AML-193 (cell line): ENCODE measurements around the gene ANP32B.
A peak's percentile ranks its signal among the peaks of the same experiment; 100 is the strongest.
"Not testable (repeated sequence)": the region's sequence is repeated elsewhere in the genome, so short reads cannot be mapped to it uniquely, and the experiment has no call there.

ENCODE experiments used
- DNase-seq, 2 experiments: peaks; one replicate each; lab custom pipeline; 2025; lab: John Stamatoyannopoulos, UW

ANP32B gene

DNA sequence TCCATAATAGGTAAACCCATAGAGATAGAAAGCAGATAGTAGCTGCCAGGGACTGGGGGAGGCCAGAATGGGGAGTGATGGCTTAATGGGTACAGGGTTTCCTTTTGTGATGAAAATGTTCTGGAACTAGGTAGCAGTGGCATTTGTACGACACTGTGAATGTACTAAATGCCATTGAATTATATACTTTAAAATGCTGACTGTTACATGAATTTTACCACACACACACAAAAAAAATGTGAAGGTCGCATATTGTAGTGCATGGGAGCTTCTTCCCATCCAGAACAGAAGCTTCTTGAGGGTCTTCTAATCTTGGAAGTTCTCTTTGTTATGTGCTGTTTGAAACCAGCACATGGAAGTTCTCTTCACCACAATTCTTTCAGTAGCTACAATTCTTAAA, 19.9 kb upstream of the ANP32B start:
- DNase-seq = no peak

DNA sequence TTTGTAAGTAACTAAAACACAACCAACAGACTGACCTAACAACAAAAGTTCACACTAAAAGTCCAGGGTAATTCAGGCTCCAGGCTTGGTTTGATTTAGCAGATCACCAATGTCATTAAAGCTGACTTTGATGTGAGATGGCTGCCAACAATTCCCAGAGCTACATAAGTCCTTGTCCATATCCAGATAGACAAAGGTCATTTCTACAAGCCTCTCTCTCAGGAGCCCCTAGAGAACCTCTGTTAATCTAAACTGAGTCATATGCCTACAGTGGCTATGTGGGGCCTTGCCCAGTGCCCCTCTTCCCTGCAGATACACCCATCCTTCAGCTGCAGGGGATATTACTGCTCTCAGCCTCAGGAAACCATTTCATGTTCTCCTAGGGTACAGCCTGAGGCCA, 18.2 kb upstream of the ANP32B start:
- DNase-seq = no peak

DNA sequence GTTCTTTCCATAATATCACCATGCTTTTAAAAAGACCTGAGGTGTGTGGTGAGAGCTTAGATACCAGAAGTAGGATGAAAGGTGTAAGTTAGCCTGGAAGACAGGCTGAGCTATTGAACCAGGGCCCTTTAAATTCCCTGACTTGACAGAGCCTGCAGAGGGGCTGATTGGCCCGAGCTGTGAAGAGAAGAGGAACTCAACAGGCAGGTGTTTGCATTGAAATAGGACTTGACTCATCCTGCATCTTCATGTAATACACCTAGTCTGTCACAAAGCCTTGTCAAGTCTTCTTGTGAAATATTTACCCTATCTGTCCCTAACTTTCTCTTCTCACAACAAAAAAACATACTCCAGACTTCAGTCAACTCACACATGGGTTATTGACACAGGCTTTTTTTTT, 16.6 kb upstream of the ANP32B start:
- no peak for DNase-seq

DNA sequence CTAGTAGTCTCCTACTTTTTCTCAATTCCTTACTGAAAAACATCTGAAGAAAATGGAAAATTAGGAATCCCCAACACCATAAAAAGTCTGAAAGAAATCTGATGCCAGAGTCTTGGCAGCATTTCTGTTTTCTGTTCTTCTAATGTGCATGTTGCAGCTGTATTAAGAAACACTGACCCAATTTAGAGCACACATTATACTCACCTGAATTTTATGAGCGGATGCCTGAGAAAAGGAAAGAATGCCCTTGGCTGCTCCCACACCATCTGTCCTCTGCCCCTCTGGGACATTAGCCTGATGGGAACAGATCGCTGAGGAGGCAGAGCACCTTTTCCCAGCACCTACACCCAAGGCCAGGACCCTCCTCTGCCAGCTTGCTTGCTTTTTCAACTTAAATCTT, 14.1 kb upstream of the ANP32B start:
- no peak for DNase-seq

DNA sequence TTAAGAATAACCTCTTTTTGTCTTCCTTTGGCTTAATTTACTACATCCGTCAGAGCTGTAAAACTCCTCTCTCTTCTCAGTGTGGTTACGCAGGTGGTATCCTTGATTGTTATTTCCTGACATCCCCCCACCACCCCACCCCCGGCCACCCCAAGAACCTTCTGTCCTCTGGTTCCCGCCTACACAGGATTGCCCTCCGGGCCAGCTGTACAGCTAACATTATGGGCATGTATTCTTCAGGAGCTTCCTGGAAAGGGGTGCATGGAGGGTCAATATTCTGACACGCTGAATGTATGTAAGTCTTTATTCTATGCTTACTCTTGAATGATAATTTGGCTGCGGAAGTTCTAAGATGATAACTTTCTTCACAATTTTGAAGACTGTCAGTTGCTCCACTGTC, 13.0 kb upstream of the ANP32B start:
- DNase-seq = no peak

DNA sequence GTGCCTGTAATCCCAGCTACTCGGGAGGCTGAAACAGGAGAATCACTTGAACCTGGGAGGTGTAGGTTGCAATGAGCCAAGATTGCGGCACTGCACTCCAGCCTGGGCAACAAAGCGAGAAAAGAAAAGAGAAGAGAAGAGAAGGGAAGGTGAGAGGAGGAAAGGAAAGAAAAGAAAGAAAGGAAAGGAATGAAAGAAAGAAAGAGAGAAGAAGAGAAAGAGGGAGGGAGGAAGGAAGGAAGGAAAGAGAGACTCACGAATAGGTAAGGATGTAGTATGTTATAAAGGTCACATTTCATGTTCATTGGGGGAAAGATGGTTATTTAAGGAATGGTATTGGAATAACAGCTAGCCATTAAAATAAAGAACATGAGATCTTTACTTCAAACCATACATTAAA, 10.4 kb upstream of the ANP32B start:
- DNase-seq = no peak

DNA sequence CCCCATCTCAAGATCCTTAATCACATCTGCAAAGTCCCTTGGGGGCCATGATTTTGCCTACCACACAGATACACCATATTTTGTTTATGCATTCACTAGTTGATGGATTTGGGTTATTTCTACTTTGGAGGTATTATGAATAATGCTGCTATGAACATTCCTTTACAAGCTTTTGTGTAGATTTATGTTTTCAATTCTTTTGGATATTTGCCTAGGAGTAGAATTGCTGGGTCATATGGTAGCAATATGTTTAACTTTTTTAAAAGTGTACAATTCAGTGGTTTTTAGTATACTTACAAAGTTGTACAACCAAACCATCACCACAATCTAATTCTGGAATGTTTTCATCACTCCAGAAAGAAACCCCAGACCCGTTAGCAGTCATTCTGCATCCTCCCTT, 7.8 kb upstream of the ANP32B start:
- DNase-seq = no peak

DNA sequence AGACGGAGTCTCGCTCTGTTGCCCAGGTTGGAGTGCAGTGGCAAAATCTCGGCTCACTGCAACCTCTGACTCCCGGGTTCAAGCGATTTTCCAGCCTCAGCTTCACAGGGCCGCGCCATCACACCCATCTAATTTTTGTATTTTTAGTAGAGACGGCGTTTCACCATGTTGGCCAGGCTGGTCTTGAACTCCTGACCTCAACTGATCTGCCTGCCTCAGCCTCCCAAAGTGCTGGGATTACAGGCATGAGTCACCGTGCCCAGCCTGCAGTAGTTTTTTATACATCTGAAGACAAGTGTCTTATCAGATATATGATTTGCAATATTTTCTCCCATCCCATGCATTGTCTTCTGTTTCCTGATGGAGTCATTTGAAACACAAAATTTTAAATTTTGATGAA, 6.5 kb upstream of the ANP32B start:
- DNase-seq = not testable (repeated sequence)

DNA sequence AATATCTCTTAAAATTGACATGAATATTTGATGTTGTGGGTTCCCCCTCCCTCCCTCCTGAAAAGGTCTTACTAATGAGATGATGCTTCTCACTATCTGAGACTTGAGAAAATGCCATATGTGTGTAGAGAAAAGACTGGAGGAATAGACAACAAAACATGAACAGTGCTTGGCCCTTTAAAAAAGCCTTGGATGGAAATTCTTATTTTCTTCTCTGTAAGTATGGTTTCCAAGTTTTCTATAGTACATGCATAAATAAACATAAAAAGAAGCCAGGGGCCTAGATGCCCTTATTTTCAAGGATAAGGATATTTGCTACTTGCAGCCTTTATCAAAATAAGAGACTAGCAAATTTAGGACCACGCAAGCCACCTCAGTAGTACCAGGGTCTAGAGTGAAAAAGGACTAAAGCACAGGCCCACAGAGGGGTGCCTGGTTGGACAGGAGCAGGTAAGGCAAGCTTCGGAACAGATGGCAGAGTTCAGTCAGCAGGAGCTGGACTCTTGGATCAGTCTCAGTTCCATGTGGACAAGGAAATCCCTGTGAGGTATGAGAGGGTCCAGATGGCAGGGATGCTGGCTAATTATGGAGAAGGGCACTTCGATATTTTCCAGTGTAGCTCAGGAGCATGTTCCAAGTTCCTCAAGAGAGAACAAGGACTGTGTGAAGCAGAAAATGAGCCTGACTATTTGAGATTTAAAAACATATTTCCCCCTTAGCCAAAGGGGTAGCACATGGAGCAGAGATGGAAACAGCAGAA, 4.6 kb upstream of the ANP32B start:
- DNase-seq = no peak

DNA sequence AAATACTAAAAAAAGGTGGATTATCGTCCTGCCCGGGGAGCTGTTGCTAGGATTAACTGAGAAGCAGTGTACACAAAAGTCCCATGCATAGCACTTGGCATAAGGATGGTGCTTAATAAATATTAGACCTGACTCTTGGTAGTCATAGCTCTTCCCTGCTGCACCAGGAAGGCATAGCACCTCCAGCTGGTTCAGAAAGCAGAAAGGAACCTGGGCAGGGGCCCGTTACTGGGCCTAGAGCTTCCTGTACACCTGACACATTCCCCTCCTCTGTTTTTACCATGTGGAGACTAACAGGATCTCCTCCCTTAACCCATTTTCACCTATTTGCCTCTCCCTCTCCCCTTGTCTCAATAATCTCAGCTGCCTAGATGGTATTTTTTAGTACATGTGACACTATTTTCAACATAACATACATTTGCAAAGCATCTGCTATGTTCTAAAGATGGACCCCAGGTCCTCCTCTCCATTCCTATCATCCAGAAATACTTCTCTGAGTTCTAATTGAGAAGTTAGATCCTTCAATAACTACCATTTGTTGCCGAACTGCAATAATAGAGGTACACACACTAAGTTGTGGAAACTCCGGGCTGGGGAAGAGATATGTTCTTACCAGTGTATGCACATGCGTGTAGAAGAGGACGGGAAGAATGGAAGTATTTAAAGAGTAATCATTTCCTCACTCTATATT, 3.2 kb upstream of the ANP32B start:
- DNase-seq = no peak

DNA sequence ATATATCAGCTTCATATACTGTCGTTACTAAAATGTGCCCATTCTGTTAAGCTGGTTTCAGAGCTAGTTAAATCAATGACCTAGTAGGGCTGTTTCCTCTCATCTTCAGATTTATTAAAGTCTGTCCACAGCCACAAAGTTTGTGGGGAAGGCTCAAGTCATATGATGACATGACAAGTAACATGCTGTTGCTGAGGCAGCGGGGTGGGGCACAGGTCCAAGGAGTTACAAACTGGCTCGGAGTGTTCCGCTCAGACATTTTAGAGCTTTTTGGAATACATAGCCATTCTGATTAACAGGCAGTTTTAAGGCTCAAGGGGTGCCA, 2.7 kb upstream of the ANP32B start:
- no peak for DNase-seq

DNA sequence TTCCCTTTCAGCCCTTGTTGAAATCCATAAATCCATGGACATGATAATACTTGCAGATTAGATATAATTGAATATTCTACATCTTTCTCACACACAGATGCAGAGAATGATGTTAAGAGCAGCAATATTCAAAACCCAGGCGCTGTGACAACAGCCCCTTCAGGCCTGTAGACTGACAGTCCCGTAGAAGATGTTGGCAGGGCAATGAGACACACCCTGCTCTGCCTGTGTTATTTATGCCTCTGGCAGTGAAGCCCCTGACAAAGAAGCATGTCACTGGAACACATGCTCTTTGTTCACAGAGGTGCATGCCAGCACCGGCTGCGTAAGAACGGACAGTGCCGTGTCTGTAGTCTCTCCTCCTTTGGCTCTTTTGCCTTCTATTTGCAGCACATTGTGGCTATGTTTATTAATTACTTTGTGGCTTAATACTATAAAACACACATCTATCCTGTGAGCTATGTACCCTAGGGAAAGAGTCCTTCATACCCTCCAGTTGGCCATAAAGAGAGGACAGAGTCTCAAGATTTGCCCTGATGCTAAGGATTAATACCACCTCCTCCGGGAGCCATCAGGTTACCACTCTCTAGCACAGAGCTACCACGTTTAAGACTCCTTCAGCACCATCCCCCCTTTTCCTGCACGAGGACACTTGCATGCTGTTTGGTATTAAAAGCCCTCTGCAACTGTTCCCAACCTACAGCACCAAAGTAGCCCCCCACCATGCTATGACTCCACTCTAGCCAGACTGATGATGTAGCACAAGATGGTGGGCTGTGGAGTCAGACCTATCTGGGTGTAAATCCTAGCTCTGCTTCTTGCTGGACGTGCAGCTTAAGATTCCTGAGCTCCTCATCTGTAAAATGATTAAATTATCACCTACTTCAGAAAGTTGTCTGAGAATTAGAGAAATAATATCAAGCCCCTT, 2.0 kb upstream of the ANP32B start:
- DNase-seq = no peak

DNA sequence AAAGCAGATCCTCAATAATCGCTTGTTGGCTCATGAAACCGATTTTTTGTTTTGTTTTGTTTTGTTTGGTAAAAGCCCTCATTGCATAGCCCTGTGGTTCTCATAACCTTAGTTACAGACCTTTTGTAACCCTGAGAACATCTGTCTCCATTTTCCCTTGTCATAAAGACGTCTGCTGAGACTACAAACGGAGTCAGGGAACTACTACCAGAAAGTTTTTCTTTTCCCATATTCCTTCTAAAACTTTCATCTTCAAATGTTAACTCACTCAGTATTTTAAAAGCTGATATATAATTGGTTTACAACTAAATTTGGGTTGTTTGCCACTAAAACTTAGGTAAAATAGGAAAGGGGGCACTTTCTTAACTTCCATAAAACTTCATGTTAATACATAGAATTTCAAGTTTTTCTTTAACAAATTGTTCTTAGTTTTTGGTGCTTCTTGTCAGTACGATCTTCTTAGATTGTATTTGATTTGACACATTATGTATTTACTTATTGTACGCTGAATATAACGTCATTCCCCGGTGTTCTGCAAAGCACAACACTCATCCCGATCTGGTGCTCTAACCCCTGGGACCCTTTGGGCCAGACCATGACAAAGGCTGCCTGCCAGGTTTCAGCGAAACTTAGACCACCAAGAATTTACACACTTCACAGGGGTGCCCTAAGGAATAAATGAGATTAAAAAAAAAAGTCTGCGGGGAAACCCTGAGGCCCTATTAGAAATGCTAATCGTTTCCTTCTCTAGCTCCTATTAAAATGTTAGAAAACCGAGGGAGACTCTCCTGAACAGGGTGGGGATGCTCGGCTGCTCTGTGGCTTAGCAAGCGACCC, 1.1 kb upstream of the ANP32B start:
- no peak for DNase-seq

DNA sequence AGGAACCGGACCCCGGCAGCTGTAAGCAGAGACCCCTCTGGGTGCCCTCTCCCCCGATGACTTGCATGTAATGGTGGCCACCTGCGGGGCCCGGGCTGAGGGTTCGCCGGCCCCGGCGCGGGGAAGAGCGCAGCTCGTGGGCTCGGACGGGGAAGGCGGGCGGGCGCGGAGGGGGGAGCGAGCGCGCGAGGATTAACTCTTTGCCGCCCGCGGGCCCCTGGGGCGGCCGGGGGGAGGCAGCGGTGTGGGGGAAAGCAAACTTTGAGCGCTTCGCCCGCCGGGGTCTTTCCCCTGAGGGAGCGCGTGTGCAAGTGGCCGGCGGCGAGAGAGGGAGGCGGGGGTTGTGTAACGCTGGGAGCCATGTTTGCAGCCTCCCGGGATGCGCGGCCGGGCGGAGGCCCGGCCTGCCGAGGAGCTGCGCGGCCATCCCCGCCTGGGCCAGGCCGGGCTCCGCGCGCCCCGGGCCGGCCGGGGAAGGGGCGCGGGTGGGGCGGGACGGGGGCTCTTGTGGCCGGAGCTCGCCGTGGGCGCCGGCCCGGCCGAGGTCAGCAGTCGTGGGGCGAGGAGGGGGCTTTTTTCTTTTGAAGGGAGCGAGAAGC, 547 bp downstream of the ANP32B start:
- DNase-seq = no peak

DNA sequence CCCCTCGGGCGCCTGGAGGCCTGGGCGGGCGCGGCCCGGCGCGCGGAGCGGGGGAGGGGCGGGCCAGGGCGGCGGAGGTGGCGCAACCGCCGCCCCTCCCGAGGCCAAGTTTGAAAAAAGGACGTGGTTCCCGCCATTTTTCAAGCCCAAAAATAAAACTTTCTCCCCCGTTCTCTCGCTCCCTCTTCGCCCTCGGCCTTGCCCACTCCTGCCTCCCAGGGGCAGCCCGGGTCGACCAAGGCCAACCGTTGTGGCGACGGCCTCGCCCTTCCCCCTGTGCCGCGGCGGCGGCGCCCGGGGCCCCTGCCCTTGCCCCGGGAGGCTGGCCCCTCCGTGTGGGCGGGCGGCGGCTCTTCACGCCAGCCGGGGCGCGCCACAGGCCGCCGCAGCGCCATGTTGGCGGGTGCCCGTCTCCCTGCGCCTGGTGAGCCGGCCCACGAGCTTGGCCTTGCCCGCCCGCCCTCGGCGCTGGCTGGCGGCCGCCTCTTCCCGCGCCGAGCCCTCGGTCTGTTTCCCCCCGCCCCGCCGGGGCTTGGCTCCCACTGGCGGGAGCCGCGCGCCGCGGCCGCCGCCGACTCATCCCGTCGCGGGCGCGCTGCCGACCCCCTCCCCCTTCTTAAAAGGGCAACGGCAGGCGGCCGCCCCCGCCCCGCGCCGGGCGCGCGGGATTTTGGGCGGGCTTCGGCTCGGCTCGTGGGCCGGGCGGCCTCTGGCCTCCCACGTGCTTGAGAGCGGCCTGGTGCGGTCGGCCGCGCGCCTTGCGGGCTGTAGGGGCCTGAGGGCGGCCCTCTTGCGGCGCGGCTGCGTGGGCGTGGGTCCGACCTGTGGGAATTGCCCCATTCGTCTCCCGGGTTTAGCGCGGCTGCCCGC, 1.3 kb downstream of the ANP32B start:
- DNase-seq = peak; percentile 55 to 56

DNA sequence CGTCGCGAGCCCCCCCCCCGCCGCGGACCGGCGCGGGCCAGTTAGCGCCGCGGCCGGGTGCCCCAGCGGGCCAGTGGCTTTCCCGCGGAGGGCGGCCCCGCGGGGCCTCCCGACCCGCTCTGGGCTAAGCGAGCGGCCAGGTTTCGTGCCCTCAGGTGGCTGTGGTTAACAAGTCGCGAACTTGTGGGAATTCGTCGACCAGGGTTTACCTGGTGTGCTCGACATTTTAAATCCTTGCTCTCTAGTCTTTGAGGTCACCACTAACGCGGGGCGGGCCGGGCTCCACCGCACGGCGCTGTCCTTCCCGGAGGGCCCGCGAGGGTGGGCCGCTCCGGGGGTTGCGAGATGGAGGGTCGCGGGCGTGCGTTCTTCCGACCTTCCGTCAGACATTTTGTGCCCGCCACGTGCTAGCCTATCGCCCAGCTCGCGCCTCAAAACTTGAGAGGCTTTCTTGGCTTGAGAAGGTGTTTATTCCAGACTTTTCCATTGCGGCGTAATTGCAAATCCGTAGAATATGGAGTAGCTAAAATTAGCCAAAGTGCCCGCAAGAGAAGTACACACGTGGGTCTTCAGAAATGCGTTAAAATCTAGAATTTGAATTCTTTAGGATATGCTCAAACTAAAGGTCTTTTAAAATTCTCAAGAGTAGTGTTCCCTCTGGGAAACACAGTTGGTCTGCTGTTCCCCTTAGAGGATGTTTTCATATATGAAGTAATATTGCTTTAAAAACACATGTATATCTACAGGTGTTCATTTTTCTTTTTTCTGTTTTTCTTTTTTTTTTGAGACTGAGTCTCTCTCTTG, 2.1 kb downstream of the ANP32B start:
- DNase-seq = no peak

DNA sequence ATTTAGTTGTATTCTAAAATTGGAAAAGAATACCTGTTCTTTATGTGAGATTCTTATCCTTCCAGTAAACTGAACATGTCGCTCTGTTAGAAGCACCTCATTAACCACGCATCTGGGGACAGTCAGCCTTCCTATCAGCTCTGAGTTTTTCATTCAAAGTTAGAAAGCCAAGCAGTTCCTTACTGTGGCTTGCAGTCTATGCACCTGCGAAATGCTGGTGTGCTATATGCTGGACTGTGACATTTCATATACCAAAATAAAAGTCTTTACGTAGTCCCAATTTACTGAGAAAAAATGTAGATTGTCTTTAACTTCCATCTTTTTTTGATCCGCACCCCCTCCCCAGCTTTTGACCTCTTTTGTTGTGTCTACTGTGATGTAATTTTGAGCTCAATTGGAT, 4.3 kb downstream of the ANP32B start:
- DNase-seq = no peak

DNA sequence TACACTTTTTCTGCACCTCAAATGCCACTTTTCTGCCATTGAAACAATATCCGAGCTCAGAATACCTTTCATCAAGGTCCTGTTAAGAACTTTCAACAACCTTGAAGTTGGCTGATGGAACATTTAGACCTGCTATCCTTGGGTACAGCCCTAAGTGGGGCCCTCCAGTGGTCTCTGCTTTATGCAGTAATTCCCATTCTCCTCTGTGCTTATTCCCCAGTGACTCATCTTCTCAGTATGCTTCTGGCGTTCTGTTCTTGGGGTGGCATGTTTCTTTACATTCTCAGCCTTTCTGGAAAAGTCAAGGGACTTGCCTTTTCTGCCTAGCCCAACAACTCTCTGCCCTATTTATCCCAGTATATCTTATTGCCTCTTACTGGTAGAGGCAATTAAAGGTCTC, 7.1 kb downstream of the ANP32B start:
- DNase-seq = no peak

DNA sequence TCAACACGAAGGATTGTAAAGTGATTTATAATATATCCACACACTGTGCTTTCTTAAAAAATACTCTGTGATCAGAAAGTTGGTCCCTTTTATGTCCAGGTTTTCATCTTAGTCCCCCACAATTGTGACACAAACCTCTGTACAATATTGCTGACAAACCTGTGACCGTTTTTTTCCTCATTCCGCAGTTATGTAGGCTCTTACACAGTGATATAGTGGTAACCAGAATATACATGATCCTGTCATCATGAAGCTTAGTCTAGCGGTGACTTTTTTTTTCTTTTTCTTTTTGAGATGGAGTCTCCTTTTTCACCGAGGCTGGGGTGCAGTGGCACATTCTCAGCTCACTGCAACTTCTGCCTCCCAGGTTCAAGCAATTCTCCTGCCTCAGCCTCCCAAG, 8.7 kb downstream of the ANP32B start:
- DNase-seq = no peak

DNA sequence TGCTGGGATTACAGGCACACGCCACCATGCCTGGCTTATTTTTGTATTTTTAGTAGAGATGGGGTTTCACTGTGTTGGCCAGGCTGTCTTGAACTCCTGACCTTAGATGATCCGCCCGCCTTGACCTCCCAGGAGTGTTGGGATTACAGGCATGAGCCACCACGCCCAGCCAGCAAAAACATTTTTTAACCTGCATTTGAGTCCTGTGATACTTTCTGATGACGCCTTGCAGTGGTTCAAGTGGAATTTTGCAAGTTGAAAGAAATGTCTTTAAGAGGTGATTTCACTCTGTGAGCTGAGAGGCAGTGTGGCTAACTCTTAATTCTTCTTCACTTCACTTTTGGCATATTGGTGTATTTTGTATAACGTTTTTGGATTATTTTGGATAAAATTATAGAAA, 9.1 kb downstream of the ANP32B start:
- DNase-seq = no peak
